ENCODE data around the gene HOXD3.

The HOXD3 gene

DNA sequence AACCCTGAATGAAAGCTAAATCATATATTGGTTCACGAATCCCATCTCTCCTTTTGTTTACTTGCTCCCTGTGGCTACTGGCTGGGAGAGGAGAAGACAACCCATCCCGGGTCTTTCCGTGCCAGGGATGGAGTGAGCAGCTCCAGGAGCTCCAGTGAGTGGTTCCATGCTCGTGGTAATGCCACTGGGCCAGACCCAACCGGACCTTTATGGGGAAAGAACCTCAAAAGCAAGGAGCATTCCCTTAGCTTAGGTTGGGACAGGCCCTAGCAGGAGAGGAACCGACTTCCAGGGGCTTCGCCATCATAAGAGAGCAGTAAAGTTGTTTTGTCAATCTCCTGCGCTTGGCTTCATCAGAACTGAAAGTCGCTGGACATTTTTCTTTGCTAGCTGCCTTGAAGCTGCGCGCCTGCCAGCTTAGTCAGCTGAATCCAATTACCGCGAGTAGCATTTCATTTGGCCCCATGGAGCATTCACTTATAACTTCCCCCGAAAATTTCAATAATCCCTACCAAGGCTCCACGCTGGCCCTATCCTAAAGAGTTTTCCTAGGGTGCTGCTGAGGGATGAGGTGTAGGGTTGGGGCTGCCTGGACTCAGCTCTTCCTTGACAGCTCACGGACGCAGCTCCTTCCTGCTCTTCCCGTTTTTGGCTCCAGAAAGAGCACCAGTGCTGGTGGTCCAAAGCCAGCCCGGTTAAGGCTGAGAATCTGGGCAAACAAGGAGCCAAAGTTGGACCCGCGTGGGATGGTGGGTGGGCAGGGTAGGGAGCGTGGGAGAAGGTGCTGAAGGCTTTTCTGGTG, 4.9 kb downstream of the HOXD3 start:
- no peak for DNase-seq (ENCODE audit: low read depth in 3 of 3, low spot score in 1 of 3)

DNA sequence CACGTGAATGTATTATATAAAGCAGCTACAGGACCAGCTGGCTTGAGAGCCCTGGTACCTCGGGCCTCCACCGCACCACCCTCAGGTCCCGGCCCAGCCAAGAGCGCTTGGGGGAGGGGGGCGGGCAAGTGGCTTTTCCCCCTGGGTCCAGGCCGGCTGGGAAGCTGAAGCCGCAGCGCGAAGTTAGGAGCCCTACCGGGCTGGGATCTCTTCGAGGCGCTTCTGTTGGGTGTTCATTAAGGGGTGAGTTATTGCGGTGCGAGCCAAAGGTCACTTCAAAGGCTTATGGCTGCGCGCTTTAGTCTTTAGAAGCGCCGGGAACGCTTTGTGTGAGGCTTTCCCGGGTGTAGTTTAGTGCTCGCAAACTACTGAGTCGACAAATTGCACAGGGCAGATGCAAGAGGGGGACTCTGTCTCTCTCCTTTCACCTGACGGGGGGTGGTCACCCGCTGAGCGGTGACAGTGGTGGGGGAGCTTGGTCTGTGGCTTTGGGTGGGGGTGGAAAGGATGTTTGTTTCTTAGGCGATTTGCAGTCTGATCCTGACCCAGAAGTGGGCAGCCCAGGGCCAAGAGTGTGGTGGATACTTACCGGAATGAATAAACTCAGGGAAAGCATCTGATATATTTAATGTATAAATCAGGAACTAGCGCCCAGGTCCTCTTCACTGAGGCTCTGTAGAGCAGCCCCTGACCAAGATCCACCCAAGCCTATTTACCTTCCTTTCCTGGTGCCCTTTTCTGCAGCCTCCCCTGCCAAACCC, 6.0 kb downstream of the HOXD3 start:
- no peak for DNase-seq (ENCODE audit: low read depth in 3 of 3, low spot score in 1 of 3)

DNA sequence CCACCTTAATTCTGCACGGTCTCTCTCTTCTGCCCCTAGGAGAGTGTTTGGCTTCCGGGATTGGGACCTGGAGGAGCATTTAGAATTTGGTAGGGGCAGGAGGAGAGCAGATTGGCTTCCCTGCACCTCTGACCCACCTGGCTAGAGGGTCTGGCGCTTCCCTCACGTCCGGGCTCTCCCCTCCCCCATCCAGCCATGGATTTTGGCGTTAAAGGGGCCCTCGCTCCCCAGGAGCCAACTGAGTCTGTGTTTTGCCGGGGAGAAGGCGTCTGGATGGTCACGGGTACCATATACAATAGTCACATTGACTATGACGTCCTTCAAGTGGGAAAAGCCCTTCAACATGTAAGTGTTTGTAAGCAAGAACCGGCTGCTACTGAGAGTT, 6.6 kb downstream of the HOXD3 start:
- DNase-seq (ENCODE audit: low read depth in 3 of 3, low spot score in 1 of 3), result no peak

DNA sequence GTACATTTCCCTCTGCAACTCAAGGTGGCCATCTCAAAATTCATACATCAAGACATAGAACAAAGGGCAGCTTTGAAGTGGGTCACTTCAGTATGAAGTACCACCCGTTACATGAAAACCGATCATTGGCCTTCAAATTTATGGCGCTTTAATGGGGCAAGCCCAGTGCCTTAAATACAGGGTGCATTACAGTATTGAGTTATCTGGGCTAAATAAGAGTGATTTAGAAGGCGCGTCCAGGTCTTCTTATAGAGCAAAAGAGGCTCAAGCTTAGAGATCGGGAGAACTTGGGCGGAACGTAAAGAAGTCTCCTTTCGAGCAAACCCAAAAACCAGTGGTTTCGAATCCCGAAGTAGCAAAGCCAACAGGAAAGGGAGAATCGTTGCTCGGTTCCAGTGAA, 7.1 kb downstream of the HOXD3 start:
- DNase-seq (ENCODE audit: low read depth in 3 of 3, low spot score in 1 of 3), result no peak

DNA sequence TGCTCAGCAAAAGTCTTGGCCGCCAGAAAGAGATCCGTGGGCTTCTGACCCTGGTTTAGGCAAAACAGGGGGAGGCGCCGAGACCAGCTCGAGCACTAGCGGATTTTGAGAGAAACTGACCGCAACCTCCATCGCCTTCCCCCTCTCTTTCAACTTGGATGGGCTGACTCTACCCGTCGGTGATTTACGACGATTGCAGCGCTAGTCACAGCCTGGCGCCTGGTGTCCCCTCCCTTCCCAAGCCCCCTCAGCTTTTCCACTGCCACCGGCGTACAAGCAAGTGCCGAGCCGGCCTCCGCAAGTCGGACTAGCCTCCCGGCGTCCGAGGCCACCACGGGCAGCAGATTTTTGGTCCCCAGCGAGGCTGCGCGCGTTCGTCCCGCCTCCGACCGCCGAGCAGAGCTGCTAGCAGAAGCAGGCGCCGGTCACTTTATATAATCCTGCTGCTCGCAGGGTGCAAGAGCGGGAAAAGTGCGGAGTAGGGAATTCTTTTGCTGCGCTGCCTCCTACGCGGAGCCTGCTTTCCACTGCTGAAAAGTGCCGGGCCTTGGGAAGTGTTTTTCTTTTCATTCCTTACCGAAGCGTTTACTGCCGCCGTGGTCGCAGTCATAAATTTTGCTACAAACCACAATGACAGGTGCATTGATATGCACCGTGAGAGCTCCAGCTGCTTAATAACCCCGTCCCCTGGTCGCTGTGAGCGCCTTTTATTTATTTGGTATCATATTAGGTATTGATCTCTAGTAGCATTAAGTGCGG, 7.7 kb downstream of the HOXD3 start:
- no peak for DNase-seq (ENCODE audit: low read depth in 3 of 3, low spot score in 1 of 3)

DNA sequence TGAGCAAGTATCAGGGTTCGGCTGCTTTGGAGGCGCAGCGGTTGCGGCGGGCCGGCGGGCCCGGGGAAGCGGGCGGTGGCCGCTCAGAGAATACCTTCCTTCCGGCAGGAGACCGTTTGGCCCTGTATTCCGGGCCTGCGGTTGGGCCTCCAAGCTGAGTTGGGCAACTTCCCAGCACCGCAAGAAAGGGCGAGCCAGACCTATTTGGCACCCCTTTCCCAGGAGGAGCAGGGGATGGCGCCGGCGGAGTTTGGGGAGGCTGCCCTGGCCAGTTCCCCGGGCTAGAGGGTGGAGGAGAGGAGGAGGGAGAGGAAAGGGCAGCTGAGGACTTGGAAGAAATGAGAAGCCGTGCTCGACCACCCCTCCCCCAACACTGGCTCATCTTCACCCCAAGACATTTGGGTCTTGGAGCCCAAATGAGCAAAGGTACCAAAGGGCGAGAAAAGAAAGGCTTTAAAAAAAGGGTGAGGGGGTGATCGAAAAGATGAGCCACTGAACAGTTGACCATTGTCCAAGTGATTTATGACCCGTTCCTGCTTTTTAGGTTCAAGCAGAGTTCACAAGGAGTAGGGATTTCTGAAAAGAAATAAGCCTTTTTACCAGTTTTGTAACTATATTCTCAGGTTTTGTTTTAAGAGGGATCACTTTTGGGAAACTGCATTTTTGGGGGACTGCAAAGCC, 8.4 kb downstream of the HOXD3 start:
- no peak for DNase-seq (ENCODE audit: low read depth in 3 of 3, low spot score in 1 of 3)

DNA sequence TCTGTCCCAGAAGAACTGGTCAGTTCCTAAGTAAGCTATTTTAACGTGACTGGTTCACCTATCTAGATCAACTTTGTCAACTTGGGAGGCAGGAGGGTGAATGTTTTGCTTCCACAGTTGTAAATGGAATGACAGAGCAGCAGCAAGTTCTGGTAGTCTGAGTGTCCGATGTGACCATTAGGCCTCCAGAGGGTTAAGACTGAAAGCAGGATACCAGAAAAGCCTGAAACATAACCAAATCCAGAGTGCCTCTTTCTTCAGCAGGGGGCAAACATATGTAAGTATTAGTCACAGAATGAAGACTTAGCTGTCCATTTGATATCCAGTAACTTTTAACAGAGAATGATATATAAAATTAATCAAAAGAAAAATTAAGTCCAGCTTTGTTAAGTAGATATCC, 9.2 kb downstream of the HOXD3 start:
- no peak for DNase-seq (ENCODE audit: low read depth in 3 of 3, low spot score in 1 of 3)

DNA sequence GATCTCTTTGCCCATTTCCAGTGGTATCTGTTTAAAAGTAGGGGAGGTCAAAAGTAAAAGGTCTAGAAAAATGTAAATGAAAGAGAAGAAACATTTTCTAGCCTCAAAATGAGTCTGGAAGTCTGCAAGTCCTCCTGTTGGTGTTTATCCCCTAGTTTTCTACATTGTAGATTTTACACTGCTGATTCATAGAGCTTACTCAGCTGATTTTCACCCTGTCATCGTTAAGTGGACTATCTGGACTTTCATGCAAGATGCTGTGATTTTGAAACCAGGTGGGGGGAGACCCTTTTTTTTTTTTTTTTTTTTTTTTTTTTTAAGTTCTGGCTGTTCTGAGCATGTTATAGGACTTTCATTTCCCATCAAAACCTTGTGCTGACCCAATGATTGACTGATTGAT, 10.3 kb downstream of the HOXD3 start:
- DNase-seq (ENCODE audit: low read depth in 3 of 3, low spot score in 1 of 3), result no peak

DNA sequence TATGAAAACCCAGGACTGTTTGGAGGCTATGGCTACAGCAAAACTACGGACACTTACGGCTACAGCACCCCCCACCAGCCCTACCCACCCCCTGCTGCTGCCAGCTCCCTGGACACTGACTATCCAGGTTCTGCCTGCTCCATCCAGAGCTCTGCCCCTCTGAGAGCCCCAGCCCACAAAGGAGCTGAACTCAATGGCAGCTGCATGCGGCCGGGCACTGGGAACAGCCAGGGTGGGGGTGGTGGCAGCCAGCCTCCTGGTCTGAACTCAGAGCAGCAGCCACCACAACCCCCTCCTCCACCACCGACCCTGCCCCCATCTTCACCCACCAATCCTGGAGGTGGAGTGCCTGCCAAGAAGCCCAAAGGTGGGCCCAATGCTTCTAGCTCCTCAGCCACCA, 12.1 kb downstream of the HOXD3 start:
- DNase-seq (ENCODE audit: low read depth in 3 of 3, low spot score in 1 of 3), result no peak

DNA sequence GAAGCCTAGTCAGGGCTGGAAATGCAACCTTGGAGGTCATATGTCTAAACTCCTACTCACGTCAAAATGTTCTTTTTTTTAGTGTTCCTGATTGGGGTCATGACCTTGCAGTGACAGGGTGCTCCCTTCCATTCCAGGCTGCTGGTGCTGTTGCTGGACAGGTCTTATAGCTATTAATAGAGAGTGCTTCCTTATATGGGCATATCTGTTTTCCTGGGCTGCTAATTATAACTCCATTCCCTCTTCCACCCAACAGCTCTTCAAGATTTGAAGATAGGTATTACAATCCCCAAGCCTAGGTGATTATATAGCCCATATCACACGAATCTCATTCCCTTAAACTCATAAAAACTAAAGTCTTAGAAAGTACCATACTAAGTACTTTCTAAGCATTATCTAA, 12.6 kb downstream of the HOXD3 start:
- no peak for DNase-seq (ENCODE audit: low read depth in 3 of 3, low spot score in 1 of 3)

DNA sequence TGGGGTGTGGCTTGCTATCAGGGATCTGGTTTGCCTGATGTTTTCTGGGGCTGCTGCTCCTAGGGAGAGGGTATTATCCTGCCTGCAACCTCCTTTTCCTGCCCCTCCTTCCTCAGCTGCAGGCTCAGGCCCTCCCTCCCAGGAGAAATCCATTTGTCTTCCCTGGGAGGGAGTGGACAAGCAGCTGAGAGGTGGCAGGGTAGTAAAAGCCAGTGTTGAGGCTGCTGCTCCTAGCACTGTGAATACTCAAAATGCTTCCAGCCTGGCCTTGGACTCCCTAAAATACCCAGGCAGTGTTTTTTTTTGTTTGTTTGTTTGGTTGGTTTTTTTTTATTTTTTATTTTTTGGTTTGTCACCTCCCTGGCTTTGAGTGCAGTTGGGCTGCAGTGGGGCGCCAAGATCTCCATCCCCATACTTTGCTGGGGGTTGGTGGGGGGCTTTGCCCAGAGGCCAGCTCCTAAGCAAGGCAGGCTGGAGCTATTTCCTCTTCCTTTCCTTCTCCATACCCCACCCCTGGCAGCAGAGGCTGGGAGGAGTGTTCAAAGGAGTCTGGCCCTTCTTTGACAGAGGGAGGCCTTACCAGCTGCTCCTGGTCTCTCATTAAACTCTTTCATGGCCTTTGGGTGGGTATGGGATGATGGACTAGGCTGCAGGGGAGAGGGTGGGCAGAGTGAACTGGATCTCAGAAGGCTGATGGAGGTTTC, 13.6 kb downstream of the HOXD3 start:
- no peak for DNase-seq (ENCODE audit: low read depth in 3 of 3, low spot score in 1 of 3)

DNA sequence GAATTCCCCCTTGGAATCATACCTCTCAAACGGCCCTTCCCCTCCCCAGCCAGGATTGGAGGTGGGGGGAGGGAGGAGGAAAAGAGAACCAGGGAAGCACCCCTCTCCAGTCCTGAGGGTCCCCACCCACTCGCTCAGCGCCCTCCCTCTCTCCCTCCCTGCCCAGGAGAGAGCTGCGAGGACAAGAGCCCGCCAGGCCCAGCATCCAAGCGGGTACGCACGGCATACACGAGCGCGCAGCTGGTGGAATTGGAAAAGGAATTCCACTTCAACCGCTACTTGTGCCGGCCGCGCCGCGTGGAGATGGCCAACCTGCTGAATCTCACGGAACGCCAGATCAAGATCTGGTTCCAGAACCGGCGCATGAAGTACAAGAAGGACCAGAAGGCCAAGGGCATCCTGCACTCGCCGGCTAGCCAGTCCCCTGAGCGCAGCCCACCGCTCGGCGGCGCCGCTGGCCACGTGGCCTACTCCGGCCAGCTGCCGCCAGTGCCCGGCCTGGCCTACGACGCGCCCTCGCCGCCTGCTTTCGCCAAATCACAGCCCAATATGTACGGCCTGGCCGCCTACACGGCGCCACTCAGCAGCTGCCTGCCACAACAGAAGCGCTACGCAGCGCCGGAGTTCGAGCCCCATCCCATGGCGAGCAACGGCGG, 14.4 kb downstream of the HOXD3 start:
- no peak for DNase-seq (ENCODE audit: low read depth in 3 of 3, low spot score in 1 of 3)

DNA sequence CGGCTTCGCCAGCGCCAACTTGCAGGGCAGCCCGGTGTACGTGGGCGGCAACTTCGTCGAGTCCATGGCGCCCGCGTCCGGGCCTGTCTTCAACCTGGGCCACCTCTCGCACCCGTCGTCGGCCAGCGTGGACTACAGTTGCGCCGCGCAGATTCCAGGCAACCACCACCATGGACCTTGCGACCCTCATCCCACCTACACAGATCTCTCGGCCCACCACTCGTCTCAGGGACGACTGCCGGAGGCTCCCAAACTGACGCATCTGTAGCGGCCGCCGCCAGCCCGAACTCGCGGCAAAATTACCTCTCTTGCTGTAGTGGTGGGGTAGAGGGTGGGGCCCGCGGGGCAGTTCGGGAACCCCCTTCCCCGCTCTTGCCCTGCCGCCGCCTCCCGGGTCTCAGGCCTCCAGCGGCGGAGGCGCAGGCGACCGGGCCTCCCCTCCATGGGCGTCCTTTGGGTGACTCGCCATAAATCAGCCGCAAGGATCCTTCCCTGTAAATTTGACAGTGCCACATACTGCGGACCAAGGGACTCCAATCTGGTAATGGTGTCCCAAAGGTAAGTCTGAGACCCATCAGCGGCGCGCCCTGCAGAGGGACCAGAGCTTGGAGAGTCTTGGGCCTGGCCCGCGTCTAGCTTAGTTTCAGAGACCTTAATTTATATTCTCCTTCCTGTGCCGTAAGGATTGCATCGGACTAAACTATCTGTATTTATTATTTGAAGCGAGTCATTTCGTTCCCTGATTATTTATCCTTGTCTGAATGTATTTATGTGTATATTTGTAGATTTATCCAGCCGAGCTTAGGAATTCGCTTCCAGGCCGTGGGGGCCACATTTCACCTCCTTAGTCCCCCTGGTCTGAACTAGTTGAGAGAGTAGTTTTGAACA, 15.1 kb downstream of the HOXD3 start:
- DNase-seq (ENCODE audit: low read depth in 3 of 3, low spot score in 1 of 3), result no peak

DNA sequence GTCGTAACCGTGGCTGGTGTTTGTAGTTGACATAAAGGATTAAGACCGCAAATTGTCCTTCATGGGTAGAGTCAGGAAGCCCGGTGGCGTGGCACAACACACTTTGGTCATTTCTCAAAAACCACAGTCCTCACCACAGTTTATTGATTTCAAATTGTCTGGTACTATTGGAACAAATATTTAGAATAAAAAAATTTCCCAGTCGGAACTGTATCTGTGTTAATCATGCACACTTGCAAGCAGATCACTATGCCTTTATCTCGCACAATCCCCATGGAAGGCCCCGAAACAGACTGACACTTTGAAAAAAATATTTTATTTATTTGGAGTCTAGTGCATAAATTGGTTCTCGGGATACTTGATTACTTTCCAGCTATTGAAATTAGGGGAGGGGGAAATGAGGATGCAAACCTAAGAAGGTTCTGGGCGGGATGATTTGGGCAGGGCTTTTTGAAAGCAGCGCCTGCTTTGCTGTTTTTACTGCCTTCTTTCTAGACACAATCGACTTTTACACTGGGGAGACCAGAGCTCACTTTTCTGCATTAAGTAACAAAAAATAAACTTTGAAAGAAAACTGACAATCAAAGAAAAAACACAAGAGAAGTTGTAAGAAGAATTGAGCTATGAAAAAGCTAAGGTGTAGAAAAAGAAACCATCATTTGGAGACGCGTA, 15.9 kb downstream of the HOXD3 start:
- no peak for DNase-seq (ENCODE audit: low read depth in 3 of 3, low spot score in 1 of 3)

DNA sequence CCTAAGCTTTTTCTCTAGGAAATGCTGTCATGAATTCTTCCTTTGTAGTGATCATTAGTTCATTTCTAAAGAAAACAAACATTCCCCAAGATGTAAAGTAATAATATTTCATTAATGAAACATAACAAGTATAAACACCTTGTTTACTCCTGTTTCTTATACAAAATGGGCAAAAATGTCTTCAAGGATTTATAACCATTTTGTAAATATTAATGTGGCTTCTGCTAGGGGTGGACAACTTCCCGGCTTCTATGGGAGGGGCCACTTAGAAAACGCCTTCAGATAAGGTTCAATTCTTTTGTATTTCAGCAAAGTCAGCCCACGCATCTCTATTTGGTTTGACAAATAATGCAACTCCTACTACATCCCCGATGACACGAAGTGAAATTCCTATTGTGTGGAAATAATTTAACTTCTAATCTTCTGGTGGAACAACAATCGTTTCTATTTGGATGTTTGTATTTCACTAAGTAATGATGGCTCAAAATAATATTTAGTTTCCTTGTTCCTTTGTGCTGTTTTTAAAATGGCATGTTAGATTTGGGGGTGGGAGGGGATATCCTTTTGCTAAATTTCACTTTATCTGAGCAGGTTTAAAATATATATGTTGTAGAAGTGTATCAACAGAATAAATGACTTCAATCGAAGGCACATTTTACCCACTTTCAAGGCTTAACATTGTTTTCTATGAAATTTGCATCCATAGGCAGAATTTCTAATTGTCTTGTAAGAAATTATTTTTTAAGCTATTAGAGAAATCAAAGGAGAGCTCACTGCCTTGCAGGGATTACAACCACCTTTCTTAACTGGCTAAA, 16.7 kb downstream of the HOXD3 start:
- DNase-seq (ENCODE audit: low read depth in 3 of 3, low spot score in 1 of 3), result no peak

DNA sequence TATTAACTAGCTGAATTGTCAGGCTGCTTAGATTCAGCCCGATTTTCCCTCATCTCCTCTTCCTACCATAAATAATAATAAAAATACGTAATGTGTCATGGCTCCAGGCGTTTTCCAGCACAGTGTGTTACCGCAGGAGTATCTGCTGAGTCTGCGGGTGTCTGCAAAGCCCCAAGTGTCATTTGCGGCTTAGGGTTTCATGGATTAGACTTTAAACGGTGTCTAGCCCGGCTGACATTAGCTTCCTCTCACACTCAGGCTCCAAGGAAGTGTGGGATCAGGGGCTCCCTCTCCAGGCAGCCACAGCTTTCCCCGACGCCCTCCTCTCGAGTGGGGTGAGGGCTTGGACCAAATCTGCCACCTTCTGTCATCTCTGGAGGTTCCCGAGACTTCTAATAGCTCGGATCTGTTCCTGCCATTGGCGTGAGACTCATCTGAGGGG, 17.3 kb downstream of the HOXD3 start:
- DNase-seq (ENCODE audit: low read depth in 3 of 3, low spot score in 1 of 3), result no peak

DNA sequence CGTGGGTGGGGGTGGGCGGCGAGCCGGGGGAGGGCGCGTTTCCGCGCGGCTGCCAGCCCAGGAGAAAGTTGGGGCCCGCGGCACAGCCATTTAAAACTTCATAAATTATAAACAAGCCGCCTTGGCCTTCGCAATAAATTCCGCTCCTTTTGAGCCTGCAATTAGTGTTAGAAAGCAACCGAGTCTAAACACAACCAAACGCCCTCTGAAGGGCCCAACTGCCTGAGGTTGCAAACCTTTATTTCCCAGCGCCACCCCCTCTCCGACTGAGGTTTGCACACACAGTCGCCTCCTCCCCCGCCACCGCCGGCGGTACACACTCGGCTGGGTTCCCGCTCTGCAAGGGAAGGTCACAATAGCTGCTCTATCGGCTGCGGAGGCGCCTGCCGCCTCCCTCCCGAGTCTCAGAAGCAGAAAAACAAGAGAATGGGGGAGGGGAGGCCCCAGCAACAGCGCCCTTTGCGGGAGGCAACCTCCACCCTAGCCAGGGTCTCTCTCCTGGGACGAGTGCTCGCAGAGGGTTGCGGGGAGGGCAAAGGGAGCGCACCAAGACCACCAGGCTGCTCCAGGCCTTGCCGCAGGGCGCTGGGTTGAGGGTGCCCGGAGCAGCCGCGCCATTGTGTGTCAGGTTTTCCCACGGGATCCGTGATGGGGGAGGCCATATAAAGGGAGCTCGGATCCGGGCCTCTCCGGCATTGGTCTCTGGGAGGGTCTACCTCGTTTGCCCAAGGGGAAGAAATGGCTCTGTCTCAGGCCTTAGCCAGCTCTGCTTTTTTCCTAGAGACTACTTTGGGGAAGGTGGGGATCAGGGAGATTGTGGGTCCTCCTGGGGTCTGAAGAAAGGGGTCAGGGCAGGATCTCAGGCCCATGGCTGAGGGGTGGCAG, 18.0 kb downstream of the HOXD3 start:
- DNase-seq (ENCODE audit: low read depth in 3 of 3, low spot score in 1 of 3), result no peak
